GM19438 (cell line): ENCODE measurements around the gene LARP4B.

Source experiments
- ATAC-seq: cut with Tn5 transposase; IDR thresholded peaks from one replicate; pipeline ENCODE4 v1.9.1; 2021; ENCODE audit warnings: low read depth; ENCODE audit not compliant: unreplicated experiment

LARP4B gene

DNA sequence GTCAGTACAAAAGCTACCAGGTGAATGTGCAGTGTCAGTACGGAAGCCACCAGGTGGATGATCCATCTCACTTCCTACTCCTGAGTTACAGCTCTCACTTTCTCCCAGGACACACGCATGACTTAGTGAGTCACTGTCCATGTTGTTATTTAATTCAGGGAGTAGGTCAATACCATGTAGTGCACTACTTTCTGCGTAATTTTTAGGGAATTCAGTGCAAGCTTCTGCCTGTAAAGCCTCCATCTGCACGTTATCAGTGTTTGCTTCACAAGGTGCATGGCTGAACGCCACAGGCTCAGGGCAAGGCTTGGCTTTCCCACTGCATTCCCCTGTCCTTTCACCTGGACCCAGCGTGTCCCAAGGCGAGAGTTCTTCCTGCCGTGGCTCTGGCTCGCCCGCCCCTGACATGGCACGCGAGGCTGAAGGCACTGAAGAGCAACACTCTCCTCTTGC, 59.5 kb downstream of the LARP4B start:
- no peak for ATAC-seq

DNA sequence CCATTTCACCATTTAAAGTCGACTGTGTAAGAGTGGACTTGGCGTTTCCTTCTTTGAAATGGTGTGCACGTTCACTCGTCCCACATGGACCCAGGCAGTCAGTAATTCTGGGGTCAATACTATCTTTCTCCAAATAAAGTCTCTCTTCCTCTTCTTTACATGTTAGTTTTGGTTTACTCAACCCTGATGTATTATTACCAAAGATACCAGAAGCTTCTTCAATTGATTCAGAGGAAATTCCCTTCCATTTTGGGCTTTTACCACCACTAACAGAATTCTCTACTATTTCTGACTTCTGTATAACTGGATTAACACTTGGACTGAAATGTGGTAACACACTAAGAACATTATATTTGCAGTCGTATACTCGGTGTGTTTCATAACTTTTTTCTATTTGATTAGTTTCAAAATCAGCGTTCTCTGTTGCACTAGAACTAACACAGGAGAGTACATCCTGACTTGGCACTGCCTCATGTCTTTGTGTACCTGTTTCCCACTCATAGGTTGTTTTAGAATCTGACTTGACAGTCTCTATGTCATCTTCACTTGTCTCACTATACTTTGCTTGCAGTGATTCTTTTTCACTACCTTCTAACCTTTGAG, 60.8 kb downstream of the LARP4B start:
- no peak for ATAC-seq

DNA sequence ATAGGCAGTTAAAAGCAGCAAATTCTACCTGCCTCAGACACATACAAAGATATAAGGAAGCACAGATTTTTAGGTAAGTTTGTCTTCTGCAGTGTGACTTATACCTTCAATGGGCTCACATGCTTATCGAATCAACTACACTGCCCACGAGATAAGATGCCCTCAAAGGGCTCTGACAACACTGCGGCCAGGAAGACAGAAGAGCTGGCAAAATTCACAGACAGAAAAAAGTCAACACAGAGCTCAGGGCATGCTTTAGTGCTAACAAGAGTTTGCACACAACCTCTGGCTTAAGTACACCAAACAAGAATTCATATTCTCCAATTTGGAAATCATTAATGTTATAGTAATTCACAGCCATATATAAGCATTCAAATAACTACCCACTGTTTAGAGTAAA, 62.3 kb downstream of the LARP4B start:
- ATAC-seq = no peak

DNA sequence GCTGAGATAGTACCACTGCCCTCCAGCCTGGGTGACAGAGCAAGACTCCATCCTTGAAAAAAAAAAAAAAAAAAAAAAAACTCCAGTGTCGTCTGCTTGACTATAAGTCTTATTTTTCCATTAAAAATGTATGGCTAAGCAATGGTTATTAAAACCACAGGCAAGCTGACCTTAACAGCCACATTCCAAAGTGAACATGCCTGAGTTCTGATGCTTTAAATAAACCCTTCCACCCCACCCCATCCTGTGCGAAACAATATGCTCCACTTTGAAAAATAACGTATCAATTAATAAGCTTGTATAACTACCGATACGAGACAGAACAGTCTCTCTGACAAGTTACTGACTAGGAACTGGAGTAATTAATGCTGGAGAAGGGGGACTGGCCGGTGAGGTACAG, 63.7 kb downstream of the LARP4B start:
- ATAC-seq = no peak

- ATAC-seq = no peak
Measured at GRCh38 chr10:866577-866941, 64.9 kb downstream of the LARP4B start.

DNA sequence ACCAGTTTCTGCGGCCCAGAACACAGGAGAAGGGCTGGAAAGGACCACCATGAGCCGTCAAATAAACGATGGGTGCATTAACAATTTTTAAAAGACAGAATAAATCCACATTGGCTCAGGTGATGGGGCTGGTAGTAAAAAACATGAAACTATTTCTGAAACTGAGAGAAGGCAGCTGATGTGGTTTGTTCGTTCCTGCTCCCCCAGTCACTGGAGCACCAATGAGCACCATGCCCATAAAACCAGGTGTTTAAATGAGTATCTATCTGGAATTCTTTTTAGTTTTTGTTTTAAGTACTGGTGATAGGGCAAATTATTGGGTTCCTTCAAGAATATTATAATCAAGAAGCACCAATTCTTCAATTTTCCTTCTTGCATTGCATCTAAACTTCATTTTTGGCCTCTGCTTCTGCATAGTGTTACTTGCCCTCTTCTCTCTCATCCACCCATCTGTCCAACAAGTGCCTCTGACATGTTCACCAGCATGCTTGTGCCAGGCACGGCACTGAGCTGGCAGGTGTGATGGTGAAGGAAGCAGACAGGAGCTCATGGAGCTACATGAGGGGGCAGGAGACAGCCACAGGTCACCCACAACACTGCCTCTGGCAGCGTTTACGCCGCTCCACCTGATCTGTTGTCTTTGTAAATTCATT, 65.5 kb downstream of the LARP4B start:
- no peak for ATAC-seq

- no peak for ATAC-seq
Measured at GRCh38 chr10:865257-865656, 66.2 kb downstream of the LARP4B start.

DNA sequence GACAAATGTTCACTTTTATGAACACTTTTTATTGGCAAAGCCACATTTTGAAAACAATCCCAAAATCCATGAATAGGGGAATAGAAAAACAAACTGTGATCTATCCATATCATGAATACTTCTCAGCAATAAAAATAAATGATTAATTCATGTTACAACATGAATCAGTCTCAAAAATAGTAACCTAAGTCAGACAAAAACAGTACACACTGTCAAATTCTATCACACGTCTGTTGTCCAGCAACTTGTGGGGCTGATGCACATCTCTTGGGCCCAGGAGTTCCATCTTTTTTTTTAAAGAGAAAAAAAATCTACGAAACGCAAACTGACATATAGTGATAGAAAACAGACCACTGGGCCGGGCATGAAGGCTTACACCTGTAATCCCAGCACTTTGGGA, 71.0 kb downstream of the LARP4B start:
- ATAC-seq = no peak

- ATAC-seq = no peak
Measured at GRCh38 chr10:856416-857157, 74.9 kb downstream of the LARP4B start.

DNA sequence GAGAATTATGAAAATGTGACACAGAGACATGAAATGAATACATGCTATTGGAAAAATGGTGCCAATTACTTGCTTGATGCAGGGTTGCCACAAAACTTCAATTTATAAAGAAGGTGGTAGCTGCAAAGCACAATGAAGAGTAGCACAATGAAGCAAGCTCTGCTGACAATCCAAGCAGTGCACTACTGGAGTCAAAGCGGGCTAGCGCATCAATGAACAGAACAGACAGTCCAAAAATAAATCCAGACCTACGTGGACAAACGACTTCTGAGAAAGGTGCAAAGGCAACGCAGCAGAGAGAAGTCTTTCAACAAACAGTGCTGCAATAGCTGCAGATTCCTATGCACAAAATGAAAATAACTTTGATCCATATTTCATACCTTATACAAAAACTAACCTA, 75.8 kb downstream of the LARP4B start:
- ATAC-seq = no peak

DNA sequence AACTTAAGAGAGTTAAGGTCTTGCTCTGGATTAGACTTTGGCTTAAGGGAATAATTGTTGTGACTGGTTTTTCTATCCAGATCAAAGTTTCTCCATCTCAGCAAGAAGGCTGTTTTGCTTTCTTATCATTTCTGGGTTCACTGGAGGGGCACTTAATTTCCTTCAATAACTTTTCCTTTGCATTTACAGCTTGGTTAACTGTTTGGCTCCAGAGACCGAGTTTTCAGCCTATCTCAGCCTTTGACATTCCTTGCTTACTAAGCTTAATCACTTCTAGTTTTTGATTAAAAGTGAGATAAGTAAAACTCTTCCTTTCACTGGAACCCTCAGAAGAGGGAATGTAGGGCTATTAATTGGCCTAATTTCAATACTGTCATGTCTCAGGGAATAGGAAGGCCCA, 76.4 kb downstream of the LARP4B start:
- ATAC-seq = no peak

DNA sequence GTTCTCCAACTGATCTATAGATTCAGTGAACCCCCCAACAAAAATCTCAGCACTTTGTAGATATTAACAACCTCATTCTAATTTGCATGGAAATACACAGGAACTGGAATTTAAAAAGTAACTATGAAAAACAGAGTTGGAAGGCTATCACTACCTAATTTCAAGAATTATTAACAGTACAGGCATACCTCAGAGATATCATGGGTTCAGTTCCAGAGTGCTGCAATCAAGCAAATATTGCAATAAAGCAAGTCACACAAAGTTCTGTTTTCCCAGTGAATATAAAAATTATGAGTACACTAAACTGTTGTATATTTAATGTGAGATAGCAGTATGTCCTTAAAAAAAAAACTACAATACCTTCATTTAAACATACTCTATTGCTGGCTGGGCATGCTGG, 78.5 kb downstream of the LARP4B start:
- ATAC-seq = no peak

DNA sequence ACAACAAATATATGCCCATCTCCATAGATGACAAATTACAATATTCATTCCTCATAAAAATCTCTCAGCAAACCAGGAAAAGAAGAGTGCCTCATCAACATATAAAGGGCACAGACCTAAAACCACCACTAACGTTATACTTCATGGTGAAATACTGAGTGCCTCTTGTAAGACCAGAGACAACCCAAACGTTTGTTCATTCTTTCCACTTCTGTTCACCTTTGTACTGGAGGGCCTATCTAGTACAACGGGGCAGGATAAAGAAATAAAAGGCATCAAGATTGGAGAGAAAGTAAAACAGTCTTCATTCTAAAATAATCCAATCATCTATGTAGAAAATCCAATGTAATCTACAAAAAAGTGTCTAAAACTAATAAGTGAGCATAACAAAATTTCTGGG, 79.1 kb downstream of the LARP4B start:
- ATAC-seq = no peak

DNA sequence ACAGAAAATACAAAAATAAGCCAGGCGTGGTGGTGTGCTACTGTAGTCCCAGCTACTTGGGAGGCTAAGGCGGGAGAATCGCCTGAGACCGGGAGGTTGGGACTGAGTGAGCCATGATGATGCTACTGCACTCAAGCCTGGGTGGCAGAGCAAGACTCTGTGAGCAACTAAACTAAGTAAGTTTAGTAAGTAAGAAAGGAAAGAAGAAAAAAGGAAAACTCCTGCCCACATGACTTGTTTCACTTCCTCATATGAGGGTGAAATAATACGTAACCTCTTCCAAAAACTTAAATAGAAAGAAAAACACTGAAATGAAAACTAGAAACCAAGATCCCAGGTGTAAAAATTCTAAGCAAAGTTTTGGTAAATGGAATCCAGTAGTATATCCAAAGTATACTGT, 79.6 kb downstream of the LARP4B start:
- peak; percentile 95 for ATAC-seq

DNA sequence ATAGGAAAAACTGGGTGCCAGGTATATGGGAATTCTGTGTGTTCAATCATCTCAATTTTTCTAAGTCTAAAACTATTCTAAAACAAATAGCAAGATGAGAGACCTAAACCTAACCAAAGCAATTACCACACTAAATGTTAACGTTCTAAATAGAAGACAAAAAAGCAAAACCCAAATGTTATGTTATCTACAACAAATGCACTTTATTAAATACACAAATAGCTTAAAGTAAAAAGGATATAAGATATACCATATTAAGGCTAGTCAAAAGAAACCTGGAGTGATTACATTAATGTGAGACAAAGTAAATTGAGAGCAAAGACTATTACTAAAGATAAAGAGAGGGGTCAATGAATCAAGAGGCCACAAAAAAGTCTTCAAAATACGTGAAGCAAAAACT, 81.4 kb downstream of the LARP4B start:
- ATAC-seq = no peak

- ATAC-seq = no peak
Measured at GRCh38 chr10:847868-848267, 83.6 kb downstream of the LARP4B start.

- no peak for ATAC-seq
Measured at GRCh38 chr10:846126-846685, 85.3 kb downstream of the LARP4B start.

DNA sequence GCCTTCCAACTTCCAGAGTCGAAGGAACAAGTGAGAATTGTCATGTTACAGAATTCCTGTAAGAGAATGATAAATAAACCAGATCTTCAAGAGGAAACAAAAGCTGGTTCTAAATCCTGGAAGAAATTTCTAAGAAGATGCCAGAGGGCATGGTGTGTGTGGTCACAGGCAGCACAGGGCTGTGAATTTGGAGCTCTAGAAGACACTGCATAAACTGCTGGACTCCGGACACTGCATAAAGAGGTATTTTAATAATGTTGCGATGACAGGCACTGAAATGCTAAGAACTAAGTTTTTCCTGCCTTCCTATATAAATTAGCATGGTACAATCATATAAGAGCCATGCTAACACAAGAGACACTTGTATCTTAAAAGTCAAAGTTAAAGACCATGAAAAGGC, 86.0 kb downstream of the LARP4B start:
- ATAC-seq = no peak

- no peak for ATAC-seq
Measured at GRCh38 chr10:844552-844951, 87.0 kb downstream of the LARP4B start.

DNA sequence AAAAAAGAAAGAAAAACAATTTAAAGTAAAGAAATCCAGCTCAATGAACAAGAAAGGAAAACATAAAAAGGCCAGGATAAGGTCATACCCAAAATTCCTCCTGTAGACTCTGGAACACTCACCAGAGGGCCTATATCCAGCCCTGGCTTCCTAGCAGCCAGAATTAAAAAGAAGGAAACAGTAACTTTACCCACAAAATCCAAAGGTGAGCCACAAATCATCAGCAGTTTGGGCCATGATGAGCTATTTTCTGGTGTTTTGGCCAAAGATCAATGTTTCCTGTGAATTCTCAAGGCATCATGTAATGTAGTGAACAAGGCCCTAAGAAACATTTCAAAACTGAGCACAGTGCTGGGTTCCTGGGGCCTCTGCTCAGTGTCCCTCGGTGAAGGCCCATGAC, 87.8 kb downstream of the LARP4B start:
- ATAC-seq = no peak

GRCh38 chr10:842795-843194, 88.7 kb downstream of the LARP4B start:
- ATAC-seq = no peak

DNA sequence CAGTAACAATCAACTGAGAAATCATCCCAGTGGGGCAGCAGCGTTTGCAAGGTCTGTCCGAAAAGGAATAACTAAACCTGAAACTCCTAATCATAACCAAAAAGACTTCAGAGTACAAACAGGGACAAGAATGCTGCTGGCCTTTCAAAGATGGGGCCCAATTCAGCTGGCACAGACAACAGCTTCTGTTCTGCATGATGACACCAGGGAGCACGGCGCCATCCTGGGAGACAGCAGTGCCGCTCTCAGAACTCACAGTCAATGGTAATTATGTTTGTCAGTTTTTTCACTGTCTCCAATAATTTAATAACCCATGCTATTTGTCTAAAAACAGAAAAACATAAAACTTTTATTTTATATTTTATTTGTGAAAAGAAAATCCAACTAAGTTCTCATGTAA, 90.0 kb downstream of the LARP4B start:
- no peak for ATAC-seq
